HG03469 (cell line): ENCODE measurements around the gene OR1M1.

Experiments used
- ATAC-seq: cut with Tn5 transposase; IDR thresholded peaks from one replicate; pipeline ENCODE4 v1.9.1; 2021; ENCODE audit warnings: mild to moderate bottlenecking, moderate library complexity, moderate number of reproducible peaks; ENCODE audit not compliant: unreplicated experiment

OR1M1 gene

GRCh38 chr19:9075064-9075949 is 11.6 kb upstream of the OR1M1 start:
- no peak for ATAC-seq

- ATAC-seq: no peak
Observed at GRCh38 chr19:9076901-9077300, 10.0 kb upstream of the OR1M1 start.

- ATAC-seq: no peak
Observed at GRCh38 chr19:9078651-9079050, 8.2 kb upstream of the OR1M1 start.

GRCh38 chr19:9107375-9107774 is 20.5 kb downstream of the OR1M1 start, which contains the start of gene OR7G2:
Gene OR7G2, minus strand, starts transcription at chr19:9107475. Its CDS starts 4,232 bp downstream, at chr19:9103243.
- no peak for ATAC-seq

- ATAC-seq: no peak
Observed at GRCh38 chr19:9109959-9110358, 23.1 kb downstream of the OR1M1 start.

- no peak for ATAC-seq
Observed at GRCh38 chr19:9115307-9115813, 28.5 kb downstream of the OR1M1 start, which contains the start of gene OR7G1. Gene OR7G1, minus strand, starts transcription at chr19:9115763. Its CDS starts 0 bp downstream, at chr19:9115763.

GRCh38 chr19:9116547-9116946 is 29.7 kb downstream of the OR1M1 start:
- no peak for ATAC-seq

GRCh38 chr19:9126900-9127405 is 40.1 kb downstream of the OR1M1 start, which contains the start of gene OR7G3:
Gene OR7G3, minus strand, starts transcription at chr19:9126950. Its CDS starts 0 bp downstream, at chr19:9126950.
- no peak for ATAC-seq

- ATAC-seq: no peak
Observed at GRCh38 chr19:9128171-9128570, 41.3 kb downstream of the OR1M1 start.

- ATAC-seq: no peak
Observed at GRCh38 chr19:9130965-9131364, 44.1 kb downstream of the OR1M1 start.

- ATAC-seq: no peak
Observed at GRCh38 chr19:9132422-9132821, 45.6 kb downstream of the OR1M1 start.

GRCh38 chr19:9139609-9140158 is 52.8 kb downstream of the OR1M1 start:
- no peak for ATAC-seq

GRCh38 chr19:9140159-9140874 is 53.5 kb downstream of the OR1M1 start, which contains the start of gene ZNF317:
Gene ZNF317, plus strand, starts transcription at chr19:9140397. Its CDS starts 15,620 bp downstream, at chr19:9156017.
- ATAC-seq: peak; percentile 66

GRCh38 chr19:9144920-9145319 is 58.1 kb downstream of the OR1M1 start:
- ATAC-seq: no peak
